GM18861 (cell line): Measurements from ENCODE around the gene HMOX2.
A peak's percentile ranks its signal among the peaks of the same experiment; 100 is the strongest.

Source experiments
- ATAC-seq: cut with Tn5 transposase; IDR thresholded peaks from one replicate; pipeline ENCODE4 v1.9.1; 2021; ENCODE audit not compliant: unreplicated experiment

HMOX2 gene

DNA sequence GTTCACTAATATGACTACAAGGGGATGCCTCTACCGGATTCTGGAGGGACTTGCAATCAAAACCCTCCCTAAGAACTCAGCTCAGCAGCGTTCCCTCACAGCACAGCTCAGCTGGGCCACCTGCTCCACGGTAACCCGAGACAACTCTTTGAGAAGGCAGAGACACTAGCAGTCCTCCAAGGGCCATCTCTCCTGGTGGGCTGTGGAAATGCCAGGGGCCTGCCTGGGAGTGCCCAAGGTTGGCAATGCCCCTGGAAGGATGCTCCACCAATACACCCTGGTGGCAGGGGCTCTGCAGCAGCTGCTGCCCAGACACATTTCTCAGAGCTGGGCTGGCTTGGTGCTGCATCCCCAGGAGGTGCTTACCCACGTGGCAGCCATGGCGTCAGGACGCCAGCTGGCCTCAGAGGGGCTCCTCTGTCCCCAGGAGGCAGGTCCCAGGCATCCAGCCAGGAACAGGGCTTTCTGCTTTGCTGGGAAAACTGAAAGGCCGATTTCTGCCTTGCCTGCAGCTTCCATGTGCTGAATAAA lies 45.9 kb downstream of the HMOX2 start:
- ATAC-seq, result no peak

GRCh38 chr16:4523686-4524085 lies 47.5 kb downstream of the HMOX2 start:
- no peak for ATAC-seq

DNA sequence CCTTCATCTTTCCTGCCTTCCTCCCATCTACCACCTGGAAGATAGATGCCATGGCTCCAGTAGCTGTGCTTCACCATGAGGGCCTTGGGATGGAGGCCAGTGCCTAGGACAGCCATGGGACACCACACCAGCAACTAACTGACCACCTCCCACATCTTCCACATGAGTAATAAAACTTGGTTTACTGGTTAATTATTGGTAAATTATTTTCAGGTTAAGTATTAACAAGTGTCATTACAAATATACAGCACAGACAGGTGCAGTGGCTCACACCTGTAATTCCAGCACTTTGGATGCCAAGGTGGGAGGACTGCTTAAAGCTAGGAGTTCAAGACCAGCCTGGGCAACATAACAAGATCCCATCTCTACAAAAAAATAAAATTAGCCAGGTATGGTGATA lies 48.4 kb downstream of the HMOX2 start:
- ATAC-seq, result no peak

GRCh38 chr16:4525069-4525468 lies 48.9 kb downstream of the HMOX2 start:
- no peak for ATAC-seq

GRCh38 chr16:4525634-4526277 lies 49.6 kb downstream of the HMOX2 start:
- no peak for ATAC-seq

GRCh38 chr16:4529085-4530060 lies 53.2 kb downstream of the HMOX2 start:
- ATAC-seq, result no peak

GRCh38 chr16:4531811-4532210 lies 55.6 kb downstream of the HMOX2 start:
- ATAC-seq, result no peak

DNA sequence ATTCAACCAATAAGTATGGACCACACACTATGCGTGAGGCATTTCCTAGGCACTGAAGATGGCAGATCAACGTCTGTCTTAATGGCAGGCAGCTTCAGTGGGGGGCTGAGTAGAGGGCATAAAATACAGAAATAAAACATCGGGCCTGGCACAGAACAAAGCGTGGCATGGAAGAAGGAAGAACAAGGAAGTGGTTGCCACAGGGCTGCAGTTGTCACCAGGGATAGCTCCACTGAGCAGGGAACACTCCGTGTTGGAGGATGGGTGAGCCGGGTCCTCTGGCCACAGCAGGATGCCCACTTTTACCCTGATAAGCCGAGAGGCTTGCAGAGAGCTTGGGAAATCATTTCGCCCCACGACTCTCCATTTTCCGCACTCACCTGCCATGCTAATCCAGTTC lies 56.0 kb downstream of the HMOX2 start:
- ATAC-seq, result no peak

DNA sequence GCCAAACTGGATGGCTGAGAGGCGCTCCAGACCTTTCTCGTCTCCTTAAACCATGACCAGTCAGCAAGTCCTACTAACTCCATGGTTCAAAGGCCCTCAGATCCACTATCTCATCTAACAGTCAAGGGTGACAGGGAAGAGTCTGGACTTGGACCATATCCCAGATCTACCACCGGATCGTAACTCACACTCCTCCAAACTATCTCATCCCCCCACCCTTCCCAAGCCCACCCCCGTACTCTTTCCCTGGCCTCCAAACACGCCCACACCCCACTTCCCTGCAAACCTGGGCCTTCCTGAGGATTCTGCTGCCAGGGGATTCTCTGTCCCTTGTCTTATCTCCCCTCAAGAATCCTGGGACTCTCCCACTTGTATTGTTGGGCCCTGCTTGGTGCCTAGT lies 57.3 kb downstream of the HMOX2 start:
- ATAC-seq, result no peak

DNA sequence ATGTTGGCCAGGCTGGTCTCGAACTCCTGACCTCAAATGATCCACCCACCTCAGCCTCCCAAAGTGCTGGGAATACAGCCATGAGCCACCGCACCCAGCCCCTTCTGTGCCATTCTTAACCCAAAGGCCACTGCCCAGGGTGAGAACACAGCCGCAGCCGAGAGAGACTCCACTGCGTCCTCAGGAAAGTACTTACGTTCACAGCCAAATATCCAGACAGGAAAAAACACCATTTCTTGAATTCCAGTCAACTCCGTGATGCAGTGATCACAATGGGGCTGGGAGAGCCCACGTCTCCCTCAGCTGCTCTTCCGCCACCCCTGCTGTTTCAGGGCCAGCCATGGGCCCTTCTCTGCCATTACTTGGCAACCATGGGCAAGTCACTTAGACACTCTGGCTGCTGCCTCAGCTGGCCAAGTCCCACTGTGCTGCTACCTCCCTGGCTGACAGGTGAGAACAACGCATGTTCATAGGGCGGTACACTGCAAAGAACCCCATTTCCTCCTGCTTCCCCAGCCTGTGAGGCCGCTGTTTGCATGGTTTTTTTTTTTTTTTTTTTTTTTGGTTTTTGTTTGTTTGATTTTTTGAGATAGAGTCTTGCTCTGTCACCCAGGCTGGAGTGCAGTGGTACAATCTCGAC lies 58.1 kb downstream of the HMOX2 start:
- ATAC-seq, result no peak

- no peak for ATAC-seq
These were observed 59.5 kb downstream of the HMOX2 start for GRCh38 chr16:4535627-4536108.

DNA sequence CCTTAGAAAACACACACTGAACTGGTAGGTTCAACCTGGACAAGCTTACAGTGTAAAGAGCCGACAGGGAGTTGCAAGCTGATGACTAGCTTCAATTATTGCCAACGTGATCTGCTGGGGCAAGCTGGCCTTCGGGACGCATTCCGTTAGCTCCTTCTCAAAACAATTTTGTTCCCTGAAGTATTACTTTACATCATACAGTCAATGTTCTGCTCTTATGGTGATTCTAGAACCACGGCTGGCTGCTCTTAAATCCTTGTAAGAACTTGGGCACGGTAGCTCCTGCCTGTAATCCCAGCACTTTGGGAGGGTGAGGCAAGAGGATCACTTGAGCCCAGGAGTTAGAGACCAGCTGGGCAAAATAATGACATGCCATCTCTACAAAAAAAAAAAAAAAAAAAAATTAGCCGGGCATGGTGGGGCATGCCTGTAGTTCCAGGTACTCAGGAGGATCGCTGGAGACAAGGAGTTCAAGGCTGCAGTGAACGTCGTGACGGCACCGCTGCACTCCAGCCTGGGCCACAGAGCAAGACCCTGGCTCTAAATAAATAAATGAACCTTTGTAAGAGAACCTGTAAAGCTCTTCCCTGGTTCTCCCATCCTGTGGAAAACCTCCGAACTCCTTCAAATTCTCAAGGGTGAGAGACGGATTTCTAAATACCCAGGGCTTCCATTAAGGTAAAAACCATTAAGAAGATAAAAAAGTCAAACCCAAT lies 60.4 kb downstream of the HMOX2 start:
- no peak for ATAC-seq

DNA sequence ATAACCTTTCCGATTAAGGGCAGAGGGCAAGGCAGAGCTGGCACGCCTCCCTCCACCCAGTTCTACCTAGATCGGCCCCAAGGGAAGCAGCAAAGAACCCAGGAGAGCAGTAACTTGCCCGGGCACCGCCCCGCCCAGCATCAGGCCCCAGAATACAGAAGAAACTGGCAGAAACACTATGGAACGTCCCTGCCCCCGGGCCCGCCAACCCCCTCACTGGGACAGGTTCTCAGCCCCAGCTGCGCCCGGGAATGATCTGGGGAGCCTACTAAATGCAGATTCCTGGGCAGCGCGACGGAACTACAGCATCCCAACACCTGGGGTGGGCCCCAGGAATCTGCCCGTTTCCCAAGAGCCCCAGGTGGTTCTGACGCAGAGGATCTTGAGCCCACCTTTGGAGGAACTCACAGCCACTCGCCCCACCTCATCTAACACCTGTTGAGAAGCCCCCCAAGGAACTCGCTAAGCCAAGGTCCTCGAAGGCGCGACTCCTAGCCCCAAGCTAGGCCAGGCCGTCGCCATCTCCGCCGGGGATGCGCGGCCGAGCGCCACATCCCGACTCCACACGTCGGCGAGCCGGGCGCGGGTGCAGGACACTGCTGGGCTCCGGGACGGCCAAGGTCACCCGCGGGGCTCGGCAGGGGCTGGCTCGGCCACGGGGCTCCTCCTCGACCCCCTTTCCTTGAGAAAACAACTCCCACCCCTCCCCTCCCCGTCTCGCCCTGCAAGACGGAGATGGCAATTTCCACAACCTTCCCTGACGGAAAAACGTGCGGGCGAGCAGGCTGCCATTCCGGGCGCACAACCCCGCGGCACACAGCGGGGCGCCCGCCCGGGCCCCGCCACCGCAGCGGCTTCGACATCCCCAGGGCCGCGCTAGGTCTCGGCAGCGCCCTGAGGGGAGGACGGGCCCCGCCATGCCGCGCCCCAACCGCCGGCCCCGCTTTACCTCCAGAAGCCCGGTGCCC lies 61.5 kb downstream of the HMOX2 start:
- ATAC-seq, result no peak

DNA sequence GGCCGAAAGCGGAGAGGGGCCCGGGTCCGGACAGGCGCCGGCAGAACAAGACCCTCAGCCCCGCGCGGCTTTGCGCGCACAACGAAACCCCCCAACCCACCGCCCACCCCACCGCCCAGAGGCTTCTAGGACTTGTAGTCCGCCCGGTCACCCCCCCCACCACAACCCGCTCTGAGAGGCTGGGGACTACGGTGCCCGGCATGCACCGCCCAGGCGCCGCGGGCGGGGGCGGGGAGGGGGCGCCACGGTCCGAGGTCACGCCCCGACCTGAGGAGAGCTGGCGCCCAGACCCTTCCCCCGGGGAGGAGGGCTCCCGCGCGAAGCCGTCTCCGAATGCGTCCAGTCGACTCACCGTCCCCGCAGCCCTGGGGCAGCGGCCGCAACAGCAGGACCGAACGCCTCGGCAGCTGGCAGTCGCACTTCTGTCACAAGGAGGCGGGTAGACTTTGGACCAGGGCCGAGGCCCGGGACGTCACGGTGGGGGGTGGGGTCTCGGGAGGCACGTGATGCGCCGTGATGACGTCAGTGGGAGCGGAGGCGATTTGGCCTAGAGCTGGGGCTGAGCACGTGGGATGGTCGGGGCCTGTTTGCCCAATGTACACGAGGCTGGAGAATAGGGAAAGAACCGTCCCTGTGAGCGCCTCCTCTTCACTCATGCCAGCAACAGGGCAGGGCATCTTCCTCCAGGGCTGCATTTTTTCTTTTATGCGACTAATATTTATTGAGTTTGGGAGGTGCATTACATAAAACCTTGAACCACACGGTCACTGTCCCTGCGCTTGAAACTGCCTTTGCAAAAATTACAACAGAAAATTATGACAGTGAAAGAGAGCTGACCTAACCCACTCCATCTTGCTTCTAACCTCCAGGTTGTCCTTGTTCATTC lies 62.4 kb downstream of the HMOX2 start, which contains the start of gene CDIP1:
TSS of gene CDIP1 (minus strand) at position 424 of the 886 bp plus-strand sequence. CDS start 24,643 bp downstream, outside the sequence.
- peak; percentile 77 for ATAC-seq

DNA sequence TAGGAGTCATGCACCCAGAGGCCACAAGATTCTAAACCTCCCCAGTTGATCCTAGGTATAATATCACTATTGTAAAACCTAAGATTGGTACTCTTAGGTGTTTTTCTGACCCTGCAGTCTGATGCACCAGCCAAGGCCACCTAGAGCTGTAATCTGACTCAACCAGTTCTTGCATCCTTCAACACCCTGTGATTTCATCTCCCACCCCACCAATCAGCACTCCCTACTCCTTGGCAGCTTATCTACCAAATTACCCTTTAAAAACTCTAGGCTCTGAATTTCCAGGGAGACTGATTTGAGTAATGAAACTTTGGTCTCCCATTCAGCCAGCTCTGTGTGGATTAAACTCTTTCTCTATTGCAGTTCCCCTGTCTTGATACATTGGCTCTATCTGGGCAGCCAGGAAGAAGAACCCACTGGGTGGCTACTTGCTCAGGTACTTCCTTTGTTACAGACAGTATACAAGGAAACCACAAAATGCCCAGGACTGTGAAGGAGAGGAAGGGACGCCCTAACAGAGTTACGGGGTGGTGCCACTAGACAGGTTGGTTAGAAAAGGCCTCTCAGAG lies 63.6 kb downstream of the HMOX2 start:
- no peak for ATAC-seq

DNA sequence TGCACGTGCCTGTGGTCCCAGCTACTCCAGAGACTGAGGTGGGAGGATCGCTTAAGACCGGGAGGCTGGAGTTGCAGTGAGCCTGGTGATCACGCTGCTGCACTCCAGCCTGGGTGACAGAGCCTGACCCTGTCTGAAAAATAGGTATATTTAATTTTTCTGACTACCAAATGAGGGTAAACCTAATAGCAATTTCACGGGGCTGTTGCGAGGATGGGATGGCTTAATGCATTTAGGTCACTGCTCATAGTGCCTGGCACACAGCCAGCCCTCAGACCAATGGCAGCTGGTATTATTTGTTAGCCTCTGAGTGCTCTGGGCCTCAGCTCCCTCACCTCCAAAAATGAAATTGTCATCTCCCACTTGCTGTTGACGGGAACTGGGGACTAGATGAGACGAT lies 68.3 kb downstream of the HMOX2 start:
- ATAC-seq, result no peak

DNA sequence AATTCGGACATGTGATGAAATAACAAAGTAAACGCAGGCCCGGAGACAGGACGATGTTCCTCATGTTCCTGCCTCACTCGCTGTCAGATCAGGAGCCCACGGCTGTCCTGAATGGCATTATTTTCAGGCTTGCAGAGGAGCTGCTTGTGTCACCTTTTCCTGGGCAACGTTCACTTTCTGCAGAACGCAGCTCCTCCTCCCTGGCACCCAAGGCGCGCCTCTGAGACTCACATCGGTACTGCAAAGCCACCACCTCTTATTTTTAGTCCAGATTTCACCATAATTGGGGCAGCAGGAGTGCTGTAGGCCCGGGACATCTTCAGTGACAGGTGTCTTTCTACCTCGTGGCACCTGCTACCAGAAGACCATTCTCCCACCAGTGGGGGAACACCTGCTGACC lies 71.9 kb downstream of the HMOX2 start:
- no peak for ATAC-seq

GRCh38 chr16:4550591-4550990 lies 74.4 kb downstream of the HMOX2 start:
- no peak for ATAC-seq
